HG03378 (cell line): ENCODE data around the gene GCDH.
"Not testable (repeated sequence)": the region's sequence is repeated elsewhere in the genome, so short reads cannot be mapped to it uniquely, and the experiment has no call there.

Experiments
- ATAC-seq: cut with Tn5 transposase; IDR thresholded peaks from one replicate; pipeline ENCODE4 v1.9.1; 2021; ENCODE audit warnings: mild to moderate bottlenecking, moderate library complexity; ENCODE audit not compliant: unreplicated experiment

The GCDH gene

DNA sequence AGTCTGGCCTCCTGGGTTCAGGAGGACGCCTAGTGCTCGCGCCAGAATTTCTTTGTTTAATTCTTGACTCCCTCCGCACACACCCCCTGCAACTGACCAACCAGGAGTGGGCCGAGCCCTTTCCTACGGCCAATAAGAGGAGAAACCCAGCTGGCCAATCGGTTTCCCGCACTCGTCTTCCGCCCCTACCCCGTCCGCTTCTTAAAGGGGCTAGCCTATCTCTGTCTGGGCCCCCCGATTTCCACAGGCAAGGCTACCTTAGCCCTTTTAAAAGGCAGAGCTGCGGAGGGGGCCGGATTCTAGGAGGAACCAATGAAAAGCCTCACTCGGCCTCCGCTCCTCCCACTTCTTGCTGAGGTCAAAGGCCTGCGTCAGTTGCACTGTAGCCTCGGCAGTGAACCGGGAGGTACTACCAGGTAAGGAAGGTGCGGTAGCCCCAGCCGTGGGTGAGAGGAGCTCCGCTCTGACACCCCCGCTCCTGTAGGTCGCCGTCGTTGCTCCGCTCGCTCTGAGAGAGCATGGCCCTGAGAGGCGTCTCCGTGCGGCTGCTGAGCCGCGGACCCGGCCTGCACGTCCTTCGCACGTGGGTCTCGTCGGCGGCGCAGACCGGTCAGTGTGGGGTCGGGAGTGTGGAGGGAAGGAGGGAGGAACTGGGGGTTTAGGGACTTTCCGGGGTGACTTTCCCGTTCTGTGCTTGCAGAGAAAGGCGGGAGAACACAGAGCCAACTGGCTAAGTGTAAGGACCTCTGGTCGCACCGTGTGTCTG, at the start of gene GCDH:
Gene GCDH, plus strand, starts transcription at position 374 of the 766 bp plus-strand sequence. Its CDS starts 145 bp downstream, at position 519.
- peak; percentile 84 for ATAC-seq

DNA sequence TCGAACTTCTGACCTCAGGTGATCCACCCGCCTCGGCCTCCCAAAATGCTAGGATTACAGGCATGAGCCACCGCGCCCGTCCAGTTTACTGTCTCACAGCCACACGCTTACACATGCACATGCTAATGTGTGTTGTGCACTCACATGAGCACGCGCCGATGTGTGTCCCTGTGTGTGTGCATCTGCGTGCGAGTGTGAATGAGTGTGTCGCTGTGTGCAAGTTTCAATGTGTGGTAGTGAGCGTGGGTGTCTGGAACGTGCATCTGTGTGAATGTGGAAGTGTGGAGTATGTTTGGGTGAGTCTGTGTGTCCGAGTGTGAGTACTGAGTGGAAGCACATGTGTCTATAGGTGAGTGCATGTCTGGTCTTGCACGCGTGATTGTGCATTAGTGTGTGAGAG, 48.4 kb upstream of the GCDH start:
- ATAC-seq = no peak

DNA sequence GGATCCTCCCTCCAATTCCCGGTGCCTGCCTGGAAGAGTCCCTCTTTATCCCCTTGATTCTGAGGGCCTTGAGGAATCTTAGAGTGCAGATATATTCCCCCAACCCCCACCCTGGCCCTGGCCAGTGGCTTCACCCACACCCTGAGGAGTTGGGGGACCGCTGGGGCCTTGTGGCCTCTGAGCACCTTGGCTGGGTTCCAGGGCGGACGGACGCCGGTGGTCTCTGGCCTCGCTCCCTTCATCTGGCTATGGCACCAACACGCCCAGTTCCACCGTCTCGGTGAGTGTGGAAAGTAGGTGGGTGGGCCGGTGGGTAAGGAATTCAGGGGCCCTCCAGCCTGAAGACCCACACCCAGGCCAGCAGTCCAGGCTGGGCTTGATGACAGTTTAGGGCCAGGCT, 47.6 kb upstream of the GCDH start:
- no peak for ATAC-seq

DNA sequence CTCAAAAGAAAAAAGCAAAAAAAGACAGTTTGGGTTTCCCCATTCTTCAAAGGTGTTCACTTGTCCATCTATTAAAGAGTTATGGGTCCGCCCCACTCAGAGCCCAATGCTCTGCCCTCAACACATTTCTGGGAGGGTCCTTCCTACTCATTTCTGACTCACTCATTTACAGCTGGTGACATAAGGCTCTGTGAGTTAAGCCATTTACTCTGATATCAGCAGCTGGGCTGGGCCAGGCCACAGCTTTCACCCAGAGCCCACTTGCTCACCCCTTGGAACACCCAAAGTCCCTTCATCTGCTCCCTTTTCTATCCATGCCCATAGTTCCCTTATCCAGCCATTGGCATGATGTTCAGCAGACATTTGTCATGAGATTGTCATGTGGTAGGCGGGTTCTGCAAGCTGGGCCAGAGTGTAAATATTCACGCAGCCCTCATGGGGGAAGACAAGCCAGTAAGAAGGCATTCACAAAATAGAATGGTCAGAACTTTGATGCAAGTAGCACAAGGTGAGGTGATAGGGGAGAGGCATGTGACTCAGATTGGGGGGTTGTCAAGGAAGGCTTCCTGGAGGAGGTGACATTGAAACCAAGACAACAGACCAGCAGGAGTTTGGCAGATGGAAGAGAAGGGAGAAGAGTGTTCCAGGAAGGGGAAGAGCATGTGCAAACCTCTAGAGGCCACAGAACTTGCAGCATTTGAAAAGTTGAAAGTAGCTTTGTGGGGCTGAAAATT, 46.8 kb upstream of the GCDH start:
- no peak for ATAC-seq

DNA sequence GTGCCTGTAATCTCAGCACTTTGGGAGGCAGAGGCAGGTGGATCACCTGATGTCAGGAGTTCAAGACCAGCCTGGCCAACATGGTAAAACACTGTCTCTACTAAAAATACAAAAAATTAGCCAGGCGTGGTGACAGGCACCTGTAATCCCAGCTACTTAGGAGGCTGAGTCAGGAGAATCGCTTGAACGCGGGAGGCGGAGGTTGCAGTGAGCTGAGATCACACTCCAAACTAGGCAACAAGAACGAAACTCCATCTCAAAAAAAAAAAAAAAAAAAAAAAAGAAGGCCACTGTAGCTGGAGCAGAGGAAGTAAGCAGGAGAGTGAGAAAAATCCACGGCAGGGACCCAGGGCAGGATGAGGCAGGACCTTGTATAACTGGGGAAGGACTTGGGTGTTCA, 44.3 kb upstream of the GCDH start:
- ATAC-seq = not testable (repeated sequence)

DNA sequence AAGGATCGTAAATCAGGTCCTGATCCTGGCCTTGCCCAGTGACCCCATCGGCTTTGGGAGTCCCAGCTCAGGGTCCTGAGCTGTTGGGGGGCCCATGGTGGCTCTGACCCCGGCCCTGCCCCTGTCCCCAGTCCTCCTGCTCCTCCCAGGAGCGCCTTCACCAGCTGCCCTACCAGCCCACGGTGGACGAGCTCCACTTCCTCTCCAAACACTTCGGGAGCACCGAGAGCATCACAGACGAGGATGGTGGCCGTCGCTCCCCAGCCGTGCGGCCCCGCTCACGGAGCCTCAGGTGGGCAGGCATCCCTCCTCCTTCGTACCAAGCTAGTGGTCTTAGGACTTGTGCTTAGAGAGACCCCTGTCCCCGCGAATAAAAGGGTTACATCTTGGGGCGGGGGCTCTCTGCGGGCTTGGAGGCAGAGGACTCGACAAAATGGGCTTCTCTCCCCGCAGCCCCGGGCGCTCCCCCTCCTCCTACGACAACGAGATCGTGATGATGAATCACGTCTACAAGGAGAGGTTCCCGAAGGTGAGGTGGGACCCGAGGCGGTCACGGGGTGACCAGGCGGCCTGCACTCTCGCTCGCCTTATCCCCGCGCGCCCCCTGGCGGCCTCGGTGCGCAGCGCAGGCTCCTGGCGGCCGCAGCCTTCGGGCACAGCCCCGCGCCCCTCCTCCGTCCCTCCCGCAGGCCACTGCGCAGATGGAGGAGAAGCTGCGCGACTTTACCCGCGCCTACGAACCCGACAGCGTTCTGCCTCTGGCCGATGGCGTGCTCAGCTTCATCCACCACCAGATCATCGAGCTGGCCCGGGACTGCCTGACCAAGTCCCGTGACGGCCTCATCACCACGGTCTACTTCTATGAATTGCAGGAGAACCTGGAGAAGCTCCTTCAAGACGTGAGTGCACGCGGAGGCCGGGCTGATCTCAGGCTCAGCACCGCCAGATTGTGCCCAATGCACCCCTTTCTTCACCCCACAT, 43.5 kb upstream of the GCDH start:
- no peak for ATAC-seq

DNA sequence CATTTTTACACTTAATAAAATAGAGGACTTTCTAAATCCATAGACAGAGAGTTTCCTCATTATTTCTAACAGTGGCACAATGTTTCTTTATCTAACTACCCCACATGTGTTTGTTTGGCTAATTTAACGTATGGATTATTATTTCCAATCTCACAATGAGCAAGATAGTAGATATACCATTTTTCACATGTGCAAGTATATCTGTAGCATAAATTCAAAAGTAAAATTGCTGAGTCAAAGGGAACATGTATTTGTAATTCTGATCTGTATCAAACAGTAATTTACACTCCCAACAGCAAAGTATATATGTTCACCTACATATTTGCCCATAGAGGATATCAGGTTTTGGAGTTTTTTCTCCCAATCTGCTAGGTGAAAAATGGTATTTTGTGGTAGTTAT, 34.3 kb upstream of the GCDH start:
- no peak for ATAC-seq

DNA sequence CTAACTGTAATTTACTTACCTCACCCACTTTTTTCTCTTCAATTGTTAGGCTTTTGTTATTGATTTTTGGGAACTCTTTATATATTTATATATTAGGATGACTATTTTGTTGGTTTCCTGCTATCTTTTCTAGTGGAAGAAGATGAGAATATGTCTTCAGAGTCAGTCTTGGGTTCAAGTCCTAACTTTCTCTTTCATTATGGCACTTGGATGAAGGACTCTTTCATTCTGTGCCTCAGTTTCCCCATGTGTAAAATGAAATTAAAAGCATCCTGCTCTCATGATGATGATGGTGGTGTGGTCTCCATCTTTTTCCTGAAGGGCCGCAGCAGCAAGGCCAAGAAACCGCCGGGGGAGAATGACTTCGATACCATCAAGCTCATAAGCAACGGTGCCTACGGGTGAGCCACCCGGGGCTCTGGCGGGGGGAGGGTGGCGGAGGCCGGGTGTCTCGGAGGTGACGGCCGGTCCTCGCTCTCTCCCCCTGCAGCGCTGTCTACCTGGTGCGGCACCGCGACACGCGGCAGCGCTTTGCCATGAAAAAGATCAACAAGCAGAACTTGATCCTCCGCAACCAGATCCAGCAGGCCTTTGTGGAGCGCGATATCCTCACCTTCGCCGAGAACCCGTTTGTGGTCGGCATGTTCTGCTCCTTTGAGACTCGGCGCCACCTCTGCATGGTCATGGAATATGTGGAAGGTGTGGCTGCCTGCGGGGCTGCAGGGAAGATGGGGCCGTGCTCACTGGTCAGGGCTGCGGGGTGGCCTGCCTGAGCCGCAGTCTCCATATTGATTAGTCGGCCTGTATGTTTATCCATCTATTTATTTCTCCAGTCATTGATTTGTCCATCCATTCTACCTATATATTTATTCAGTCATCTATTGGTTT, 32.7 kb upstream of the GCDH start:
- ATAC-seq = no peak

DNA sequence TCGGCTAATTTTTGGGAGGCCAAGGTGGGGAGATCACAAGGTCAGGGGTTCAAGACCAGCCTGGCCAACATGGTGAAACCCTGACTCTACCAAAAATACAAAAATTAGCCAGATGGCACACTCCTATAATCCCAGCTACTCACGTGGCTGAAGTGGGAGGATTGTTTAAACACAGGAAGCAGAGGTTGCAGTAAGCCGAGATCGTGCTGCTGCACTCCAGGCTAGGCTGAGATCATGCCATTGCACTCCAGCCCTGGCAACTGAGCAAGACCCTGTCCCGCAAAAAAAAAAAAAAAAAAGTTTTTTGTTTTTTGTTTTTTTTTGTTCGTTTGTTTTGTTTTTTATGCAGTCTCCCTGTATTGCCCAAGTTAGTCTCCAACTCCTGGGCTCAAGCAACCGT, 31.4 kb upstream of the GCDH start:
- ATAC-seq = no peak

DNA sequence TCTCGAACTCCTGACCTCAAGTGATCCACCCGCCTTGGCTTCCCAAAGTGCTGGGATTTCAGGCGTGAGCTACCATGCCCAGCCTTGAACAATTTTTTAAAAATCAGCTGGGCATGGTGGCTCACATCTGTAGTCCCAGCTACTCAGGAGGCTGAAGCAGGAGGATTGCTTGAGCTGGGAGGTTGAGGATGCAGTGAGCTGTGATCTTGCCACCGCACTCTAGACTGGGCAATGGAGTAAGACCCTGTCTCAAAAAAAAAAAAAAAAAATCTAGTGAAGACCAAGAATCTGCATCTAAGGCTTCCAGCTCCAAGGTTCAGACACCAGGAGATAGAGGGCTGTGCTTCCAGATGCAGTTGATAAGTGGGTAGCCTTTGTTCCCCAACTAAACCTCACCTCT, 26.8 kb upstream of the GCDH start:
- ATAC-seq = no peak

DNA sequence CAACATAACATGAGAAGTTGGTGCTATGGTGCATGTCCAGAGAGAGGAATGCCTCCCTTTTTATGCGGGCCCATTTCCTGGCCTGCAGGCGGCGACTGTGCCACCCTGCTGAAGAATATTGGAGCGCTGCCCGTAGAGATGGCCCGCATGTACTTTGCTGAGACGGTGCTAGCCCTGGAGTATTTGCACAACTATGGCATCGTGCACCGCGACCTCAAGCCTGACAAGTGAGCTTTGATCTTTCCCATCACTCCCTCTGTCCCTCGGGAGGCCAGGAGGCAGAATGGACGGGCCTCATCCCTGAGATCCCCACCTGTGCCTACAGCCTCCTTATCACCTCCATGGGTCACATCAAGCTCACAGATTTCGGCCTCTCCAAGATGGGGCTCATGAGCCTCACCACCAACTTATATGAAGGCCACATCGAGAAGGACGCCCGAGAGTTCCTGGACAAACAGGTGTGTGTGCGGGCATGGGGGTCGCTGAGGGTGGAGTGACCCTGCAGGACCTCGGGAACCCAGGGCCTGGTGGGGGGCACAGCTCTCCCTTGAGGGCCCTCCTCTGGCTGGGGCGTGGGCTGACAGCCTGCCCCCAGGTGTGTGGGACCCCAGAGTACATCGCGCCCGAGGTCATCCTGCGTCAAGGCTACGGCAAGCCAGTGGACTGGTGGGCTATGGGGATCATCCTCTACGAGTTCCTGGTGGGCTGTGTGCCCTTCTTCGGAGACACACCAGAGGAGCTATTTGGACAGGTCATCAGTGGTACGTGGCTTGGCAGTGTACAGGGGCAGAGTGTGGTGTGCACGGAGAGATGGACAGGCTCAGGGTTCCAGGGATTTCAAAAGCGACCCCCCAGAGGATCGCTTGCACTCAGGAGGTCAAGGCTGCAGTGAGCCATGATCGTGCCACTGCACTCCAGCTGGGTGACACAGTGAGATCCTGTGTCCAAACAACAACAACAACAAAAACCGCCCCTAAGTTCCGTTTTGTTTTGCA, 25.9 kb upstream of the GCDH start:
- ATAC-seq = no peak

DNA sequence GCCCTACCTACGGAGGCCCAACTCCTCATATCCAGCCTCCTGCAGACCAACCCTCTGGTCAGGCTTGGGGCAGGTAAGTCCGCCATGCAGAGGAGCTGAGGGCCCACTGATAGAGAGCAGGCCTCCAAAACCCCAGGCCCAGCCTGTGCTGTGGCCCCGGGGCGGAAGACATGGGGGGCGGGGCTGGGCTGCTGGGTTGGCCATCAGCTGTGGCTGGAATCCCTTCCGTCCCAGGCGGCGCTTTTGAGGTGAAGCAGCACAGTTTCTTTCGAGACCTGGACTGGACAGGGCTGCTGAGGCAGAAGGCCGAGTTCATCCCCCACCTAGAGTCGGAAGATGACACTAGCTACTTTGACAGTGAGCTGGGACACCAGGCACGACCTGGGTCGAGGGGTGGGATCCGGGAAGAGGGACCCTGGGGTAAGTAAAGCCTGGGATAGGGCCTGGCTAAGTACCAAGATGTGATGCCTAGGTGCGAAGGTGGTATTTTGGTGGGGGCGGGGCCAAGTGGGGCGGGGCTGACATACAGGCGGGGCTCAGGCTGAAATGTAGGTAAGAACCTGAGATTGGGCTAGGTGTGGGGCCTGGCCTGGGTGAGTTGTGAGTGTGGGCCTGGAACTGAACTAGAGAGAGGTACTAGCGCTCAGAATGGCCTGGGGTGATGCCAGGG, 25.1 kb upstream of the GCDH start:
- no peak for ATAC-seq

DNA sequence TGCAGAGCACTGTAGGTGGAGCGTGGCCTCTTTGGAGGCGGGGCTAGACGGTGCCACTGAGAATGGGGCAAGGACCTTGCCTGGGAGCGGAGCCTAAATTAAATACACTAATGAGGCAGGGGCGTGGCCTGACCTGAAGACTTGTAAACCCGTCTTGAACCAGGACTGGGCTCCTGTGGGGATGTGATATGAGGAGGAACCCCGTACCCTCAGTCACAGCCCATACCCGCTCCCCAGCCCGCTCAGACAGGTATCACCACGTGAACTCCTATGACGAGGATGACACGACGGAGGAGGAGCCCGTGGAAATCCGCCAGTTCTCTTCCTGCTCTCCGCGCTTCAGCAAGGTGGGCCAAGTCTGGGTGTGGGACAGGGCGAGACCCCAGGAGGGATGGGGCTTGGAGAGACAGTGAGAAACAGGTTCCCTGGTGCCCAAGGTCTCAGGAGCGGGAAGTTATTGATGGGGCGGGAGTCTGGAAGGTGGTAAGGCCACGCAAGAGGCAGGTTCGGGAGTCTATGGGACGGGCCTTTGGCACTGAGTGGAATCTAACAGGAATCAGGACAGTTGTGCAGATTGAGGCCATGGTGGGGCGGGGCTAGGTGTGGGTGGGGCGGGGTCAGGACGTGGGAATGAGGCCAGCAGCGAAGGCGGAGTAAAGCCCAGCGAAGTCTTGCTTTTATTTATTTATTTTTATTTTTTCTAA, 24.4 kb upstream of the GCDH start:
- ATAC-seq = no peak

DNA sequence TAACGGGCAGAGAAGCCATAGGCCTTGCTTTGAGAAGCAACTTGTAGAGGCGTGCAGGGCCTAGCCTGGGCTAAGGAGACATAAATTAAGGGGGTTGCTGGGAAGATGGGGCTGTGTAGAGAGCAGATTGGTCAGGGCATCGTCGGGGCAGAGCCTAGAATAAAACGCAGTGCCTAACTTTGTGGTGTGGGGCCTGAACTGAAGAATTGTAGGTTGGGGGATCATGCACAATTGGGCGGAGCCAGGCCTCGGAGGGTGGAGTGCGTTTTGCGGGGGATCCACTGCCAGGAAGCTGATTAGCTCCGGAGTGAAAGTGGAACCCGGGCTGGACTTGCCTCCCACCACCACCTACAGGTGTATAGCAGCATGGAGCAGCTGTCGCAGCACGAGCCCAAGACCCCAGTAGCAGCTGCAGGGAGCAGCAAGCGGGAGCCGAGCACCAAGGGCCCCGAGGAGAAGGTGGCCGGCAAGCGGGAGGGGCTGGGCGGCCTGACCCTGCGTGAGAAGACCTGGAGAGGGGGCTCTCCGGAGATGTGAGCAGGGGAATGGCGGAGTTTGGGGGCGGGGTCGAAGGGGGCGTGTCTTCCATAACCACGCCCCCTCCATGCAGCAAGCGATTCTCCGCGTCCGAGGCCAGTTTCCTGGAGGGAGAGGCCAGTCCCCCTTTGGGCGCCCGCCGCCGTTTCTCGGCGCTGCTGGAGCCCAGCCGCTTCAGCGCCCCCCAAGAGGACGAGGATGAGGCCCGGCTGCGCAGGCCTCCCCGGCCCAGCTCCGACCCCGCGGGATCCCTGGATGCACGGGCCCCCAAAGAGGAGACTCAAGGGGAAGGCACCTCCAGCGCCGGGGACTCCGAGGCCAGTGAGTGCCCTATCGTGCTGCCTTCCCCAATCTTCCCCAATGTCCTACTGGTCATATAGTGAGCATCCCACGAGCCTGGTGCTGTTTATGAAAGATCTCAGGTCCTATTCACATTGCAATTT, 23.6 kb upstream of the GCDH start:
- ATAC-seq = no peak

DNA sequence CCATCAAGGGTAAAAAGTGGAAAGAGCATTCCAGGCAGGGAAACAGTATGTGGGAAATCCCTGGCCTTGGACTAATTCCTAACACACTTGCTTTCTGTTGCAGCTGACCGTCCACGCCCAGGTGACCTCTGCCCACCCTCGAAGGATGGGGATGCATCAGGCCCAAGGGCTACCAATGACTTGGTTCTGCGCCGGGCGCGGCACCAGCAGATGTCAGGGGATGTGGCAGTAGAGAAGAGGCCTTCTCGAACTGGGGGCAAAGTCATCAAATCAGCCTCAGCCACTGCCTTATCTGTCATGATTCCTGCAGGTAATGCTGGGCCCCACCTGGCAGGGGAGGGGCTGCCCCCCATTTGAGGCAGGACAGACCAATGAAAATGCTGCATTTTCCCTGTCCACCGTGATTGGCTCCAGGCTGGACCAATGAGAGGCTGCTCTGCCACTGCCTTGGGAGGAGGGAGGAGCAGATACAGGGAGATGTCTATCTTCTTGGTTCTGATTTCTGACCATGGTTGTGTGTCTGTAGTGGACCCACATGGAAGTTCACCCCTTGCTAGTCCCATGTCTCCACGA, 22.3 kb upstream of the GCDH start:
- no peak for ATAC-seq

DNA sequence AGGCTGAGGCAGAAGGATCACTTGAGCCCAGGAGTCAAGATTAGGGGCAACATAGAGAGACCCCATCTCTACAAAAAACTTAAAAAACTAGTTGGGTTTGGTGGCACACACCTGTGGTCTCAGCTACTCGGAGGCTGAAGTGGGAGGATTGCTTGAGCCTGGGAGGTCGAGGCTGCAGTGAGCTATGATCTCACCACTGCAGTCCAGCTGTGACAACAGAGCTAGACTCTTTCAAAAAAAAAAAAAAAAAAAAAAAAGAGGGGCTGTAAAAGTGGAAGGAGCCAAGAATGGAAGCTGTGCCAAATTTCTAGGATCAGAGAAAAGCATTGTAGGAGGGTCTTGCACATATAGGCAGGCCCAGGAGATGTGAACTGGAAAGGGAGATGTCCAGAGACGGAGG, 19.3 kb upstream of the GCDH start:
- ATAC-seq = no peak
